HG02938 (cell line): ENCODE data around the gene PIK3C2G.

Source experiments
- ATAC-seq: cut with Tn5 transposase; IDR thresholded peaks from one replicate; pipeline ENCODE4 v1.9.1; 2021; ENCODE audit warnings: mild to moderate bottlenecking, moderate library complexity; ENCODE audit not compliant: unreplicated experiment

PIK3C2G gene

DNA sequence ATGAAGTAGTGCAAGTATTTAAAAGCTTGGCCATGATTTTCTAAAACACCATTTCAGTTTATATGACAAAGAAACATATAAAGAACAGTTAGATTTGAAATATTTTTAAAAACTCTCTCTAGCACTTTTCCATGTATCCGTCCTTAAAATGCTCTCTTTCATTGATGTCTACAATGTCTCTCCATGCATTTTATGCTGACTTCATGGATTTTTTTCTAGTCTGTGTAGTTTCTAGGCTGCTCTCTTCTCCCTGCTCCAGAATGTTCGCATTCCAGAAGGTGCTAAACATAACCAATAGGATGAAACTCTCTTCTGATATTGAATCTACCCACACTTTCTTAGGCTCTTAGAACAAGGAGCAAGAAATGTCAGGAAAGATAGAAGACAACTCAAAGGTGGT lies 351.7 kb downstream of the PIK3C2G start:
- ATAC-seq: no peak

DNA sequence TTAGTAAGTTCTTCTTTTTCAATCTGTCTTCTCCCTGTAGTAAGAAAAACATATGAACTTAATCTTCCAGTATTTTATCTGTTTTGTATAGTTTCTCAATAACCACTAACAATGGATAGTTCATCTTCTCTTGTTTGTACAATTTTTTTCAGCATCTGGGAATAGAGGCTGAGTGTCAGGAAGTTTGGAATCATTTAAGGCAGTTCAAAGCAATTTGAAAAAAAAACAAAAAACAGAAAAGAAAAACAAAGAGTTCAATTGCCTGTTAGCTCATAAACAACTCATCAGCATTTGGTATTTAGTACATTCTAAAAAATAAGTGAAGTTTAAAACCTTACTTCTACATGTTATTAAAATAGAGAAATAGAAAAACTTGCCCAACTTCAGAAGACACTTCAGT lies 359.7 kb downstream of the PIK3C2G start:
- no peak for ATAC-seq

DNA sequence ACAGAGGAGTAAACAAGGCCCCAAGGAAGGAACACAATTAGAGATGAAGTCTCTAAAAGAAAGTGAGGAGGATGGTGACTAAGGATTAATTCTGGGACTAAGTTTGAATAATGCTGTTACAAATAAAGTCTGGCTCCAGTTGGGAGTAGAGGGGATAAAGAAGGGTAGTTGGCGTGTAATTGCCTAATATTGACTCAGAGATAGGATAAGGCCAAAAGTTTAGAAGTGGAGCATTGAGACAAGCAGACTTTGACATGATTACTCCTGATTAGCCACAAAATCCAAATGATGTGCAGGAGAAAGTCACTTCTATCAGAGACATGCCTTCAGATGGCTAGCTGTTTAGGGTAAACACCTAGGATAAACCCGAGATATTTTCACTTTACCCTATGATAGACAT lies 368.1 kb downstream of the PIK3C2G start:
- ATAC-seq: no peak

DNA sequence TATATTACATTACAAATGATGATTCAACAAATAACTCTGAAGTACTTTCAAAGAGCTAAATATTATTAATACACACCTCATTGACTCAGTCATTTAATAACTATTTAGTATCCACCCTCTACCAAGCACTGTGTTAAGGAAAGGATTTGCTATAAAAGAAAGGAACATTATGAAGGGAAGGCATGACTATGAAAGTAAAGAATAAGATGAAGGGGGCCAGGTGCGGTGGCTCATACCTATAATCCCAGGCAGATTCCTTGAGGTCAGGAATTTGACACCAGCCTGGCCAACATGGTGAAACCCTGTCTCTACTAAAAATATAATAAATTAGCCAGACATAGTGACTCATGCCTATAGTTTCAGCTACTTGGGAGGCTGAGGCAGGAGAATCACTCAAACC lies 368.6 kb downstream of the PIK3C2G start:
- no peak for ATAC-seq

DNA sequence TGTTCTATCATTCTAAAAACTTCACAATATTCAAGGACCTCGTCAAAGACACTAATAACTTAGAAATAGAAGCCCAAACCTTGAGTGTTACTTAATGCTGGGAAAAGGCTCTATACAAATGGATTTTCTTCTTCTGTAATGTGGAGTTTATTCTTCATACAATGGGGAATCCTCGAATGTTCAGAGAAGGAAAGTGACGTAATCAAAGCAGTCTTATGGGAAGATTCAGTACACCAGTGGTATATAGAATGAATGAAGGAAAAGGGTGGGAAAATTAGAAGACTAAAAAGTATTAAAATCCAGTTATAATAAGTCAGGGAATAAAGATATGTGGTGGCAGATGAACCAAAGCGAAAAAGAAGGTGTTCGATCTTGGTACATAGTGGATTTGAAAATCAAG lies 370.0 kb downstream of the PIK3C2G start:
- ATAC-seq: no peak

DNA sequence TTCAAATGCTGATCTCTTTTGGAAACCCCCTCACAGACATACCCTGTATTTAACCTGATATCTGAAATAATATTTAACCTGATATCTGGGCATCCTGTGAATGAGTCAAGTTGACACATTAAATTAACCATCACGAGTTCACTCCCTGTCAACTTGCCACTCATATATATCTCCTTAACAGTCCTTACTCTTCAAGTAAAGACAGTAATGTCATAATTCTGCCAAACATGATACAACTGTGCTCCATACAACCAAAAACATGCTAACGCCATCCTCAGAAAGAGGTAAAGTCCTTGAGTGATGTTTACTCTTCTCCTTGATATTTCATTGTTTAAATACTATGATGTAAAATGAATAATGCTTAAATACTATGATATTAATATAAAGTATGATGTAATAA lies 371.5 kb downstream of the PIK3C2G start:
- ATAC-seq: no peak

DNA sequence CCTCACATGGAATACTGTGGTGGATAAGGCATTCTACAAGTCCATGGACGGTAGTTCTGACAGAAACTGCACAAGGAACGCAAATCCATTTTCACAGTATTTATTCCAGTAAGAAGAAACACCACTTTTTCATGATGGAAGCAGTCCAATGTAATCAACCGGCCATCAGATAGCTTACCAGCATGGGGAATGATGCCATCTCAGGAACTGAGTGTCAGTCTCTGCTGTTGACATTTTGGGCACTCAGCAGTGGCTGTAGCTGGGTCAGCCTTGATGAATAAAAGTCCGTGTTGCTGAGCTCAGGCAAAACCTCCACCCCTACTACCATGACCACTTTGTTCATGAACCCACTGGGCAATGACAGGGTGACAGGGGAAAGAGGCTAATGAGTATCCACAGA lies 373.1 kb downstream of the PIK3C2G start:
- no peak for ATAC-seq

DNA sequence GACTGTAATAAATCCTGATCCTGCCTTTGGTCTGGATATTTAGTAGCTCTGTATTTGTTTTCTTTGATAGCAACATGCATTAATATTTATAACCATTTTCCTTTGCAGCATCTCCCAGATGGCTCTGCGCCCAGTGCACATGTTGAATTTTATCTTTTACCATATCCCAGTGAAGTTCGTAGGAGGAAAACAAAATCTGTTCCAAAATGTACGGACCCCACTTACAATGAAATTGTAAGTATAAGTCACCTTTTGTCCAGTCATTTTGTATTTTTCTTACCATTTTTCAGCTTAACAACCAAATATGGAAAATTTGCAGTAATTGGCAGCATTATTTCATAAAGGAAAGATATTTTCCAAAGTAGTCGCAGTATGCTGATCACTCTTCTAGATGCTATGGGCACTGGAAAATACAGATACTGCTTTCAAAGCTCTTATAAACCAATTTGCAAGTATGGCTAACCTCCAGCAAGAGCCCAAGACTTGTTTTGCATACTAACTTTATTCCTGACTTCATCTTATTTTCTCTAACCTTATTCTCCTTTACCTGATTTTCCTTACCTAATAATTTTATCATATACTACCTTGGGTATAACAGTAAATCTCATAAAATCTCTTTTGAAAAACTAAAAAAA lies 379.1 kb downstream of the PIK3C2G start:
- no peak for ATAC-seq

DNA sequence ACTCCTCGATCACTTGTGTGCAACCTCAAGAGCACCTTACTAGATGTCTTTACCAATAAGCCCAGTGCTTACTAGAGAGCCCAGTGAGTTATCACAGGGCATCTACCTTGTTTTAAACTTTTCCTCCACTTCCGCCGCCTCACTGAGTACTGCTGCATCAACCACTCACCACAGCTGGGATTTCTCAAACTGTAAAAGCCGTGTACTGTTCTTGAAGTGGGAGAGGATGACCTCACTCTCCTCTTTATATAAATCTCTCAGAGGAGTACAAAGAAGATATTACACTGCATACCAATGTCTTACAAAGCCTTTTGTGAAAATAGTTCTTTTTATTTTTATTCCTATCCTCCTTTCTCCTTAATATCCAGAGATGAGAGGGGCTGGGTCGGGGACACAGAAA lies 382.4 kb downstream of the PIK3C2G start:
- no peak for ATAC-seq

DNA sequence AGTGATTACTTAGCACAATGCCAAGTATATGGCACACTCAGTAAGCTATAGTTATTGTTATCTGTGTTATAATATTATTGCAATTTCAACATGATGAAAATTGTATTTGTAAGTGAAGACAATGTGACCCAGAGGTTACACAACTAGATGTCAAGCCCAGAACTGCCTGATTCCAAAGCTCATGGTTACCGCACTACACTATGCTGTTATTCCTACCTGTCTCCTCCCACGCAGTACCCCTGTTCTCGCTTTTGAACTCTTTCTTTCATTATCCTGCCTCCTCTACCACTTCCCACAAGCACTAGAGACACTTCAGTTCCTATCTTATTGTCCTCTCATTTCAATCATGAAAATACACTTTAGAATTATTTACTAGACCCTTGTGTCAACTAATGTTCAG lies 383.2 kb downstream of the PIK3C2G start:
- ATAC-seq: no peak

DNA sequence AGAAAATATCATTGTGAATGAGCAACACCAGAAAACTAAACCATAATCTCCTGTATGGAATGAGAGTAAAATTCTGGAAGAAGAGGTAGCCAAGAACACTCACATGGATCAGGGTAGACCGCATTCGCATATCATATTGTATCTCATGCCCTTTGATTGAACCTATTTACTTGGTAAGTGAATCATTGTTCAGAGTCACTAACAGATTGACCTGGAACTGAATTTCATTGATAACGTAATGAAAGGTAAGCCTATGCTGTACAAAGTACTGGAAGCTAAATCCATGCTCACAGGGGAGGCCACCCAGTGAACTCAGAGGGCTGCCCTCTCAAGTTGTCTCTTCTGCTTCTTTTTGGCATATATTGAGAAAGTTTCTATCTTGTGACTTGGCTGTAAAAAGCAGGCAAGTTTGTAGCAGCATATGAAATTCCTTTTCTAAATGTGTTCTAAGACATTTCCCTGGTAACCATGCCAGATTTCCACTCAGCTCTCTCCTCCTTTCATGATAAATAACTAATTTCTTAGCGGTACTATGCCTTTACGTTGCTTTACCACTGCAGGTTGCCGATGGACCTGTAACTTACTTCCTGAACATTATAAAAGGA lies 385.1 kb downstream of the PIK3C2G start:
- no peak for ATAC-seq

DNA sequence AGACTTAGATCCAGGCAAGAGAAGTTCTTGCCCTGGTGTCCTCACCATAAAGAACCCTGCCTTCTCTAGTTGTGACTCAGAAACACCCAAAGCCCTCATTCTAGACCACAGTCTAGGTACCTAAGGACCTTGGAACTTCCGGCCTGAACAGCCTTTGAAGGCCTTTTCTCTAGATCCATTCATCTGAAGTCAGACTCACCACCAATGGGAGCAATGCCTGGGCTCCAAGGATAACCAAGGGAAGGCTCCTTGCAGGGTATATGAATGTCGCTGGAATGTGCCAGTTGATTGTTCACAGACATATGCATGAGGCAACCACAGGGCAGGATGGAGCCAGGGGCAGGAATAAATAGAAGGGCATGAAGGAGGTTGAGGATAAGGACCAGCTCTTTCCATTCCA lies 390.2 kb downstream of the PIK3C2G start:
- ATAC-seq: no peak

DNA sequence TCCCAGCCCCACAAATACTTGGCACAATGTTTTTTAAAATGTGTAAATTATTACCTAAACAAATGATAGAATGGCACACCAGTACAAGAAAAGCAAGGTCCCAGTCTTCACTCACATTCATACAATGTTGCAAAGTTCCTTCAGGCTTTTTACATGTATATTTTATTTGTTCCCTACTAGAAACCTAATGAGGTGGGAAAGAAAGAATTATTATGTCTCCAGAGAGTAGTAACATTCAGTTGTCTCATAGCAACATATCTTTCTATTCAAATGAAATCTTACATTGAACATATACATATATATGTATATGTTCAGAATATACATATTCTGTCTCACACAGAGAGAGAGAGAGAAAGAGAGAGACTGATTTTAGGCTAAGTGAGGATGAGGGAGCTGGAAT lies 391.3 kb downstream of the PIK3C2G start:
- ATAC-seq: no peak

DNA sequence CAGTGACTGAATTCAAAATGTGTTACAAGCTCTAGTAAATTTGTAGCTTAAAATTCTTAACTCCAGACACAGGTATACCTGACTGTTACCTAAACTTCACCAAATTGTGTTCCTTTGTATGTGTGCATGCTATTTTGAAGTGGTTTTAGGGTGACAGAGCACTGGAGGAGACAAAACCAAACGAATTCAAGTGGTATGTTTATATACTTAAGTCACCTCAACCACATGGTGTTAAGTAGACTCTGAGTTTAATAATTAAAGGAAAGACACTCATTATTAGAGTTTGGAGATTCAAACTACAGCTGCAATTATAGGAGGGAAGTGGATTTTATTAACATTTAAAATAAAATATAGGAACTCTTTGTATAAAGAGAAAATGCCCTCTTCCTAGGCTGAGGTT lies 392.1 kb downstream of the PIK3C2G start:
- ATAC-seq: no peak

DNA sequence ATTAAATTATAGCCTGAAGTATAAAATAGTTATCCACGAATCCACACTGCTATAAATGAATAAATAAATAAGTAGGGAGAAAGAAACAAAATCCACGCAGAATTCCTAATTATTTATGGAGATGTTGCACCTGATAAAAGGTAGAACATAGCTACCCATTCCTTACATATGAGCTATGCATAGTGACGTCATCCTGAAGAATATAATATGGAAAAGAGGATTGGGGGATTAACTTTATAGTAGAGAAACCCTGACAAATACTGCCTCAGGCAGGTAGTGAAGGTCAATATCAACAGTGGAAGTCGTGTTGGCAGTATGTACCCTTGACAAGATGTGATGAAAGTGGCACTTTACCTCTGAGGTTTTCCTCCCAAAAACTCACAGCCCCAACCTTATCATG lies 394.0 kb downstream of the PIK3C2G start:
- no peak for ATAC-seq

DNA sequence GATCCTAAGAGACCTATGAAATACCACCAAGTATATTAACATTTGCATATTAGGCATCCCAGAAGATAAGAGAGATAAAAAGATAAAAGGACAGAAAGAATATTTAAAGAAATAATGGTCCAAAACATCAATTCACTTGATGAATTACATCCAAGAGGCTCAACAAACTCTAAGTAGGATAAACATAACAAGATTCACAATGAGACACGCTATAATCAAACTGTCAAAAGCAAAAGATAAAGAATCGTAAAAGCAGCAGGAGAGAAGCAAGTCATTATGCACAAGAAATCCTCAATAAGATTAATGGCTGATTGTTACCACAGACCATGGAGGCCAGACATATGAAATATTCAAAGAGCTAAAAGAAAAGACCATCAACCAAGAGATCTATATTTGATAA lies 396.9 kb downstream of the PIK3C2G start:
- ATAC-seq: no peak

DNA sequence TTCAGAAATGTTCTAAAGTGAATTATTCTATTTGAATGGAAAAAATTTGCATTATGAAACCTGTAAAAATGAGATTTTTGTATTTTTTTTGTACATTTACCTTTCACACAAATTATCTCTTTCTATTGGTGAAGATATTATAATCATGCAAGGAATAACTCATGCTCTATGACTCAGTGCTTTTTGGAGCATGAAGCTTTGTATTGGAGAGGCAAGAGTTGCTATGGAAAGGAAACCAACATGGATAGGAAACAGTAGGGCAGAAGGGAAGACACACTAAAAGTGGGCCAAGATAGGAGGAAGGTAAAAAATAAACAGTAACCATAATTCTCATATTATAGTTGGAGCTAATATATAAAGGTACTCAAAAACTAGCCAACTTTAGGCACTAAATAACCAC lies 397.5 kb downstream of the PIK3C2G start:
- no peak for ATAC-seq

DNA sequence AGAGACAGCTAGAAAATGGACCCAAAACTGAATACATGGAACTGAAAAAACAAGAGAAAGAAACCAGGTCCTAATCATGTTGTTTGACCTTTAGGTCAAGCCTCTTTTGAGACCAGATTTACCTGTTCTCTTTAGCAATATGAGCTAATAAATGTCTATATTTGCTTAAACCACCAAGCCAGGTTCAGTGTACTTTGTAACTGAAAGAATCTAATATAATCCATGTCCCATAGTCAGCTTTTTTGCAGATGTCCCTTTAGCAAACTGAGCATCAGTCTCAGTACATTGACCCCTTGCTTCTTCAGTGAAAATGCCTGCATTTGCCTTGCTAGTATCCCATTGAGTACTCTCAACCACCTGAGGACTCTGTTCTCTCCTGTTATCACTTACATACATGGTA lies 414.8 kb downstream of the PIK3C2G start:
- no peak for ATAC-seq

DNA sequence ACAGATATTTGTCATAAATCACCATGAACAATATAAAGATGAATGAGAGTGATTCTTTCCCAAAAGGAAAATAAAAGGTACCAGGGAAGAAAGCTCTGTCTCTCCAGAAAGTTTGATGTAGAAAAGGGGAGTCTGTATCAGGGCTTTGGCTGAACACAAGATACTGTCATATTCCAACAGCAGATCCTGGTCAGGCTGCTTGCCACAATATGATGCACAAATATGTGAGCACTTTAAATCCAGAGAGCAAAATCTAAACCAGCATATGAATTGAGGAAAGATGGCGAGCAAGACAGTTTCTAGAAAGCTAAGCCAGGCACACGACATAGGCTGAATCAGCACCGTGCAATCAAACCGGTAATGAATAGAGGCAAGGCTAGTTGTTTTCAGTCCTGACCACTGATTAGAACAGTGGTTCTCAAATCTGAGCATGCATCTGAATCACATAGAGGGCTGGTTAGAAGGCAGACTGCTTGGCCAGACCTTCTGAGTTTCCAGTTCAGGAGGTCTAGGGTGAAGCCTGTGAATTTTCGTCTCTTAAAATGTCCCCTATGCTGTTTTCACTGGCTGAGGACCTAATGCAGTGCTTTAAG lies 415.8 kb downstream of the PIK3C2G start:
- no peak for ATAC-seq

DNA sequence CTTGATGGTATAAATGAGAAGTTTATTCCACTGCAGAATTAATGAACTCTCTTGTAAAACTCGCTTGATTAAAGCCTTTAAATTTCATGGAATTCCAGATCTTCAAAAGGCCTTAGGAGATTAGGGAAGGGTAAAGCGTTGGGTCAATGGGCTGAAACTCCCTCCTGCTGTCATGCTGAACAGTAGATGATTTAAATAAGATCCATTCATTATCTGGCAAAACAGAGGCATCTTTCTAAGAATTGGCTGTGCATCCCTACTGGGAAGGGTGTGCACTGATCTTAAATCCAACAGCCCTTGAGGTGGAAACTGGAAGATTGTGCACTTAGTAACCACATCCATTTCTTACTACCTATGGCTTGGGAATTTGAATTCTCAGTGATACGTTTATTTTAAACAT lies 420.5 kb downstream of the PIK3C2G start:
- no peak for ATAC-seq

DNA sequence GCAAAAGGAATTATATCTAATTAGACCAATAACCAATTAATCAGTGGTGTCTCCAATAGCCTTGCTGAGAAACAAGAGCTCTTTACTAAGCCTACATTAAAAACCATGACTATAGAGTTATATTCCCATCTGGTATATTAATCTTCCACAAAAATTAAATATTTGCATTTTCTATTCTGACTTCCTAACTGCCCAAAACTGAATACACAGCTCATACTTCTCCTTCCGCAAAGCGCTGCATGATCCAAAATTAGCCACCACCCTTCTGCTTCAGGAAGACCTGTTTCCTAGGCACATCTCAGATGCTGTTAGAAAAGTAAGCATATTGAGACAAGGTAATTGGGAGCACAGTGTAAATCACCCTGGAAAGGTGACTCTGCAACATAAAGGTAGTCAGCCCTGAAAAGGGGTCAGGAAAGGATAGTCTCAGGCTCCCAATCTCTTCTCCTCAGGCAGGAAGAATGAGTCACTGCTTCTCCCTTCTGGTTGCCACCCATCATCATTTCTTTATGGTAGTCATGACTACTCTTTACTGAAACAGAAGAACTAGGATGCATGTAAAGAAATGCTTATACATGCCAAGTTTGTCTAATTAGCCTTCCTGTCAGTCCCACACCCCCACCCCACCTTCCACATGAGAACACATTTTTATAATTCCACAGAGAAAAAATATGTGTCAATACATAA lies 422.2 kb downstream of the PIK3C2G start:
- no peak for ATAC-seq

DNA sequence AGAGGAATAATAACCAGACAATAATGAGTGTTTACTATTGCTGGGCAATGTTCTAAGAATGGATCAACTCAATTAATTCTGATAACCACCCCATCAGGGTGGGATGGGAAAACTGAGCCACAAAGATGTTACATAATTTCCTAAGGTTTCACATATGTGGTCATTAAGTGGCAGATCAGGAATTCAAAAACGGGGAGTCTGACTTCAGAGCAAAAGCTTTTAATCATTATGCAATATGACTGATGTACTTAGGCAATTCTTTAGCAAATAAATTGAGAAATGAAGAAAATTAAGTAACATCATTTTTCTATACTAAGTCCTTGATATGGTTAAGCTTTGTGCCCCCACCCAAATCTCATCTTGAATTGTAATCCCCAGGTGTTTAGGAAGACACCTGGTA lies 423.1 kb downstream of the PIK3C2G start:
- ATAC-seq: no peak
